PC-9 (cell line): ENCODE results near the gene PPP2R5C. TPM values are rescaled to one million over a fixed set of nuclear protein-coding genes. Genes with fewer than 3 reads are reported as not detected.

Experiments used
- BruUV-seq: library from RNA; stranded (reverse); fragments of 400-500 nt; replicated peaks from 2 replicates; lab custom pipeline; 2021; lab: Mats Ljungman, UMichigan
- CTCF ChIA-PET: fragments of 300-600 bp; sonication (Branson Sonifier 250); formaldehyde crosslinking; loops from one replicate; lab custom pipeline; 2022; ENCODE audit warnings: antibody characterized with exemption; lab: Charles Lee
- POLR2A ChIA-PET: fragments of 300-600 bp; sonication (Branson Sonifier 250); formaldehyde crosslinking; loops from one replicate; lab custom pipeline; 2022; ENCODE audit warnings: antibody characterized with exemption; ENCODE audit not compliant: unreplicated experiment; lab: Charles Lee
- DNase-seq, 2 experiments: peaks; one replicate each; pipeline versions ENCODE4 v3.0.0 to v3.0.0-alpha.2; 2015 to 2022; ENCODE audit warnings: mixed read lengths in 1 of 2
- H2AFZ ChIP-seq: fragments of 200-600 bp; sonication (generic); 2 replicates; pipeline ENCODE4 v1.8.1; 2017; ENCODE audit warnings: antibody characterized with exemption
- H3F3A ChIP-seq: fragments of 200-600 bp; sonication (generic); 2 replicates; pipeline ENCODE4 v1.8.1; 2017; ENCODE audit warnings: antibody characterized with exemption, mild to moderate bottlenecking, low read depth; ENCODE audit not compliant: insufficient read depth
- H3K27ac ChIP-seq: fragments of 200-600 bp; sonication (generic); 2 replicates; pipeline ENCODE4 v1.6.1; 2016; ENCODE audit warnings: mixed run types
- H3K27me3 ChIP-seq: fragments of 200-600 bp; sonication (generic); 2 replicates; pipeline ENCODE4 v1.6.1; 2016; ENCODE audit warnings: low read depth, mixed run types; ENCODE audit not compliant: insufficient read depth
- H3K36me3 ChIP-seq: fragments of 200-600 bp; sonication (generic); 2 replicates; pipeline ENCODE4 v1.6.1; 2016; ENCODE audit warnings: low read depth, mixed run types
- H3K4me1 ChIP-seq: fragments of 200-600 bp; sonication (generic); replicated peaks from 2 replicates; pipeline ENCODE4 v1.6.1; 2016; ENCODE audit warnings: mixed run types; ENCODE audit not compliant: insufficient read depth
- H3K4me2 ChIP-seq: fragments of 200-600 bp; sonication (generic); 2 replicates; pipeline ENCODE4 v1.6.1; 2017; ENCODE audit warnings: mixed run types
- H3K4me3 ChIP-seq: fragments of 200-600 bp; sonication (generic); 2 replicates; pipeline ENCODE4 v1.6.1; 2016; ENCODE audit warnings: mixed run types
- H3K79me2 ChIP-seq: fragments of 200-600 bp; sonication (generic); 2 replicates; pipeline ENCODE4 v1.6.1; 2017; ENCODE audit warnings: low read depth, mixed run types
- H3K9me2 ChIP-seq: fragments of 200-600 bp; sonication (generic); 2 replicates; pipeline ENCODE4 v1.8.1; 2017; ENCODE audit warnings: mild to moderate bottlenecking; ENCODE audit not compliant: insufficient read depth
- H3K9me3 ChIP-seq: fragments of 200-600 bp; sonication (generic); 2 replicates; pipeline ENCODE4 v1.8.1; 2016; ENCODE audit warnings: low read depth; ENCODE audit not compliant: insufficient read depth
- H4K20me1 ChIP-seq: fragments of 200-600 bp; sonication (generic); 2 replicates; pipeline ENCODE4 v1.8.1; 2017; ENCODE audit not compliant: insufficient read depth
- CTCF ChIP-seq: fragments of 200-600 bp; sonication (generic); conservative IDR thresholded peaks from 2 replicates; pipeline ENCODE4 v1.6.1; 2017; ENCODE audit warnings: mixed run types, antibody characterized with exemption, mild to moderate bottlenecking, moderate library complexity
- EZH2 ChIP-seq: fragments of 200-600 bp; sonication (generic); IDR thresholded peaks from 2 replicates; pipeline ENCODE4 v1.8.0; 2017; ENCODE audit warnings: antibody characterized with exemption, low read depth
- intact Hi-C: fragments of 100-400 bp; cut with micrococcal nuclease; formaldehyde crosslinking; loops from one replicate; pipeline ENCODE4 v1.10.0; 2022; ENCODE audit not compliant: unreplicated experiment
- total RNA-seq: library from RNA; stranded (reverse); gene quantifications from 2 replicates; pipeline ENCODE4 v1.2.3, GENCODE V29; 2021

The PPP2R5C gene
- total RNA-seq, 1 experiment from 2014 or later = 401 TPM

- Histone ChIP-seq H3K9me3 (no peaks in the 10 kb centered on the region), H3K4me1 (peaks cover 37% of the 10 kb centered on the region), H3K27ac (no peak overlapping the region), H3K4me2 (peak overlapping the region; percentile 20), H4K20me1 (peaks cover 22% of the 10 kb centered on the region), H2AFZ (no peak overlapping the region), H3K9me2 (no peaks in the 10 kb centered on the region), H3K36me3 (no peaks in the 10 kb centered on the region), H3K27me3 (no peaks in the 10 kb centered on the region), H3K4me3 (no peak overlapping the region), H3F3A (peaks cover 23% of the 10 kb centered on the region), H3K79me2 (0 out of 2 replicates have a peak, but pooled peaks cover 13% of the 10 kb centered on the region)
- CTCF ChIA-PET = interaction anchor here (0.5 kb wide), 1 partner anchor 11 kb away, joined by 7 read pairs; no protein-coding TSS in a partner anchor
- intact Hi-C loops = loop anchor here (1.0 to 5.0 kb wide), 5 partner anchors 15 to 324 kb away; no protein-coding TSS in a partner anchor
- POLR2A ChIA-PET = interaction anchor here (0.5 to 0.7 kb wide), 3 partner anchors 22 to 71 kb away, joined by 4 to 7 read pairs (median 5); no protein-coding TSS in a partner anchor
- no TSS peak for BruUV-seq
- no peak for TF ChIP-seq EZH2
- no peak for TF ChIP-seq CTCF
- no peak for DNase-seq
Observed at GRCh38 chr14:101773378-101773777, 11.9 kb downstream of the PPP2R5C start.

GRCh38 chr14:101774006-101774795, 12.7 kb downstream of the PPP2R5C start:
- Histone ChIP-seq H4K20me1 (peaks cover 27% of the 10 kb centered on the region), H2AFZ (no peak overlapping the region), H3K36me3 (no peaks in the 10 kb centered on the region), H3K4me2 (no peak overlapping the region), H3K27ac (no peak overlapping the region), H3F3A (peaks cover 23% of the 10 kb centered on the region), H3K27me3 (no peaks in the 10 kb centered on the region), H3K4me3 (no peak overlapping the region), H3K79me2 (0 out of 2 replicates have a peak, but pooled peaks cover 13% of the 10 kb centered on the region), H3K9me3 (no peaks in the 10 kb centered on the region), H3K9me2 (no peaks in the 10 kb centered on the region), H3K4me1 (peaks cover 37% of the 10 kb centered on the region)
- ChIA-PET CTCF (no interaction called here), POLR2A (no interaction called here)
- no TSS peak for BruUV-seq
- intact Hi-C loops = loop anchor here (5.0 kb wide), 3 partner anchors 123 to 323 kb away; no protein-coding TSS in a partner anchor
- no peak for DNase-seq
- TF ChIP-seq EZH2 (no peak), CTCF (no peak)

- H3F3A ChIP-seq = peaks cover 23% of the 10 kb centered on the region
- H2AFZ ChIP-seq = no peak overlapping the region
- no TSS peak for BruUV-seq
- no peaks in the 10 kb centered on the region for H3K27me3 ChIP-seq
- CTCF ChIA-PET = no interaction called here
- intact Hi-C loops = loop anchor here (5.0 kb wide), 3 partner anchors 122 to 322 kb away; no protein-coding TSS in a partner anchor
- H3K36me3 ChIP-seq = no peaks in the 10 kb centered on the region
- DNase-seq = no peak
- no peak overlapping the region for H3K4me3 ChIP-seq
- no peaks in the 10 kb centered on the region for H3K9me3 ChIP-seq
- no peaks in the 10 kb centered on the region for H3K9me2 ChIP-seq
- no peak overlapping the region for H3K27ac ChIP-seq
- POLR2A ChIA-PET = no interaction called here
- H3K79me2 ChIP-seq = 0 out of 2 replicates have a peak, but pooled peaks cover 13% of the 10 kb centered on the region
- peaks cover 37% of the 10 kb centered on the region for H3K4me1 ChIP-seq
- H4K20me1 ChIP-seq = peaks cover 27% of the 10 kb centered on the region
- TF ChIP-seq CTCF = no peak
- no peak for TF ChIP-seq EZH2
- no peak overlapping the region for H3K4me2 ChIP-seq
Observed at GRCh38 chr14:101774814-101775213, 13.3 kb downstream of the PPP2R5C start.
